HFF-Myc (cell line): ENCODE measurements around the gene STRA6.

ENCODE experiments used
- DNase-seq: peaks from one replicate; pipeline ENCODE4 v3.0.0-alpha.2; 2011; ENCODE audit warnings: low read depth; ENCODE audit errors: extremely low read depth
- H3K4me3 ChIP-seq: replicated peaks from 2 replicates; pipeline ENCODE4 v1.5.1; 2011; ENCODE audit warnings: low read depth, mild to moderate bottlenecking, control low read depth, low read length
- TF ChIP-seq, protein P1 (sequence below): IDR thresholded peaks from 2 replicates; pipeline ENCODE4 v1.5.1; 2012; ENCODE audit warnings: mild to moderate bottlenecking, low read depth, low read length, control low read depth; ENCODE audit errors: missing control alignments

STRA6 gene

DNA sequence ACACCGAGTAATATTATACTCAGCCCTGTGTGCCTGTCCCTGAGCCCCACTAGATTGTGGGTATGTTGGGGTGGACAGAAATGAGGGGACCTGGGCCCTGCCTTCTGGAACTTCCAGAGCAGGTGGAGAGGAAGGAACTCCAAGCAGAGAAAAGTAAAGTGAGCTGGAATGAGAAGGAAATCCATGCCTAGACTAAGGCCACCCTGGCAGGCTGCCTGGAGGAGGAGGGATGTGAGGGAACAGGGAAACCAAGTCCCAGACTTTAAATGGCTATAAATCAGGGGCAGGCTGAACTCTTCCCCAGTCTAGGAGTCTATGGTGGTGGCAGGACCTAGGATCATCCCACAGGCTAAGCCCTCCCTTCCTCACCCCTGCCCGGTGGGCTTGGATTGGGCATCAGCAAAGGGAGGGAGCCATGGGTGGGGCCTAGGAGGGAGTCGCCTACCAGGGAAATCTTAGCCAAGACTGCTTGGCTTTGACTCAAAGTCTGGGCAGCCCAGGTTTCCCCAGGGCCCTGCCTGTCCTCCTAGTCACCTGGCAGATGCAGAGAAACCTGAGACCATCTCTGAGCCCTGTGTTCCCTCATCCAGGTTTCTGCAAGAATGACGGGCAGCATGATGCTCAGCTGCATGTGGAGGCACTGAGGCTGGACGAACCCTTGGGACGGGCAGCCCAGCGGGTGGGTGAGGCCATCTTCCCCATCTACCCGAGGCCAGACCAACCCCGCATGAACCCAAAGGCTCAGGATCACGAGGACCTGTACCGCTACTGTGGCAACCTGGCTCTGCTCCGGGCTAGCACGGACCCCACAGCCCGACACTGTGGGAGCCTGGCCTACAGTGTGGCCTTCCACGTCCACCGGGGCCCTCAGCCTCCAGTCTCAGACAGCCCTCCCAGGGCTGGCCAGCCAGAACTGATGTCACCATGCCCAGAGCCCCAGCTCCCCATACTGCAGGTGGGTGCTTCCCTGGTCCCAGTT lies 15.6 kb upstream of the STRA6 start:
- no peak for DNase-seq
- TF ChIP-seq, protein P1, sequence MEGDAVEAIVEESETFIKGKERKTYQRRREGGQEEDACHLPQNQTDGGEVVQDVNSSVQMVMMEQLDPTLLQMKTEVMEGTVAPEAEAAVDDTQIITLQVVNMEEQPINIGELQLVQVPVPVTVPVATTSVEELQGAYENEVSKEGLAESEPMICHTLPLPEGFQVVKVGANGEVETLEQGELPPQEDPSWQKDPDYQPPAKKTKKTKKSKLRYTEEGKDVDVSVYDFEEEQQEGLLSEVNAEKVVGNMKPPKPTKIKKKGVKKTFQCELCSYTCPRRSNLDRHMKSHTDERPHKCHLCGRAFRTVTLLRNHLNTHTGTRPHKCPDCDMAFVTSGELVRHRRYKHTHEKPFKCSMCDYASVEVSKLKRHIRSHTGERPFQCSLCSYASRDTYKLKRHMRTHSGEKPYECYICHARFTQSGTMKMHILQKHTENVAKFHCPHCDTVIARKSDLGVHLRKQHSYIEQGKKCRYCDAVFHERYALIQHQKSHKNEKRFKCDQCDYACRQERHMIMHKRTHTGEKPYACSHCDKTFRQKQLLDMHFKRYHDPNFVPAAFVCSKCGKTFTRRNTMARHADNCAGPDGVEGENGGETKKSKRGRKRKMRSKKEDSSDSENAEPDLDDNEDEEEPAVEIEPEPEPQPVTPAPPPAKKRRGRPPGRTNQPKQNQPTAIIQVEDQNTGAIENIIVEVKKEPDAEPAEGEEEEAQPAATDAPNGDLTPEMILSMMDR, result no peak
- H3K4me3 ChIP-seq, result no peak overlapping the region

DNA sequence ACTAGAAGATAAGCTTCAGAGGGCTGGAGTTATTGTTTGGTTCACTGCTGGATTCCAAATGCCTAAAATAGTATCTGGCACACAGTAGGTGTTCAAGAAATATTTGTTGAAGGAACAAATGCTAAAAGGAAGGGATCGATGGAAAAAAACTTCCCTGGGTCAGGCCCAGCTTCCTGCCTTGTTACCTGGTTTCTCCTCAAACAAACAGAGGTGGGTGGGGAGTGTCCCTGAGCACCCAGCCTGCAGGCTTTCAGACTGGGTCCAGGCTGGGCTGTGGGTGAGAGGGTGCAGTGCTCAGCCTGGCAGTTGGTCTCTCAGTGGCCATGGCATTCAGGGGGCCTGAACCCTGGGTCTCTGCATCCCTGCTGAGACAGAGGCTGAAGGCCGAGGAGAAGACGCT lies 14.4 kb upstream of the STRA6 start:
- TF ChIP-seq, protein P1, result no peak
- DNase-seq, result no peak
- H3K4me3 ChIP-seq, result no peak overlapping the region

DNA sequence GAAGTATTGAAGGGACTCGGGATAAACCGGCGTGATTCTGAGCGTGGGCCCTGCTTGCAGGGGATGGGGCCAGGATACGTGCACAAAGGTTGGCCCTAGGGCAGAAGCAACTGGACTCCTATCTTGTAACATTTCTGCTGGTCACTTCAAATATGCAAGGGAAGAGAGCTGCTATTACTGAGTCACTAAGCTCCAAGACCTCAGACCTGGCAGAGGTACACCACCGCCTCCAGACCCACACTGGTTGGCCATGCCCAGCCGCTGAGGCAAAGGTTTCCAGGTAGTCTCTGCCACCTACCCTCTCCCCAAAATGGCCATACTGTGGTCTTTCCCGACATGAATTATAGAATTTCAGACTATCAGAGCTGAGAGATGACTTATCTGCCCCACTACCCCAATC lies 13.4 kb upstream of the STRA6 start:
- TF ChIP-seq, protein P1, result no peak
- H3K4me3 ChIP-seq, result no peak overlapping the region
- DNase-seq, result no peak

DNA sequence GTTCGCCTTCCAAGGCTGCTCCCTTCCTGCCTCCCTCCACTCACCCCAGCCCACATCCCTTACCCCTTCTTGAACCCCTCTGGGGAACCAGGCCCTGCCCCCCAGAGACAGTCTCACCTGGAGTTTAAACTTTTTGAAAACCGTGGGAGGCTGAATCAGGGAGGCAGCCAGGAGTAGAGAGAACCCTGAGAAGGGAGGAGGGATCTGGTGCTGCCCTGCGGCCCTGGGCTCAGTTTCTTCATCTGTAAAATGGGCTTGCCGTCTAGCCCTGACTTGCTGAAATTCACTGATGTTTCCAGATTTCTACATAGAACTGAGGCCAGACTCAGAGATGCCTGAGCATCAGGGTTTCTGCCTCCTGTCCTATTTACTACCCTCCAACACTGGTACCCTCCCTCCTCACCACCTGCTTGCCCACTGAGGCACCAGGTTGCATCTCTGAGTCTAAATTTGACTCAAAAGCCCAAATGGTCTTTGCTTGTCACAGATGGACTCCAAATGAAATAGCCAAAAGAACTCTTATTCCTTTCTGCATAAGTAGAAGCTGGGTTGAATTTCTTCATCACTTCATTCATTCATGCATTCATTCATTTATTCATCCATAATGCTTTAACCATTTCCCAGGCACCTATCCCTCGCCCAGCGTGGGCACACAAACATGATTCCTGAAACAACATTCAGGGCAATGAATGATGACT lies 11.9 kb upstream of the STRA6 start:
- no peak for DNase-seq
- TF ChIP-seq, protein P1, result no peak
- no peak overlapping the region for H3K4me3 ChIP-seq

DNA sequence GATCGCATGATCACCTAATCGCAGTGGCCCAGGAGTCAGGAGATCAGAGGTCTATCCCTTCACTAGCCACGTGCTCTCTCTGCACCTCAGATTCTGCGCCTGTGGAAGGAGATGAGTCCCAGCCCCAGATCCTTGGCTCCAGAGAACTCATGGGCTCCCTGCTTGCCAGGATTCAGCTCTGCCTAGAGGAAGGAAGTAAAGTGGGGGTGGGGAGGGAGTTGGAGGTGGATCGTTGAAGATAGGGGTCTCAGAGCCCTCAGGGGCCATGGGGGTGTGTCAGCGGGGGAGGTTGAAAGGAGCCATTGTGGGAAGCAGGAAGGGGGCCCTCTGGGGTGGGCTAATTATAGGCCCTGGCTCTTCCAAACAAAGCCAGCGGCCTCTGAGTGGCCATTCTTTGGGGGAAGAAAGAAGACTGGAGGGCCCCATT lies 11.3 kb upstream of the STRA6 start:
- H3K4me3 ChIP-seq, result no peak overlapping the region
- TF ChIP-seq, protein P1, result no peak
- no peak for DNase-seq

DNA sequence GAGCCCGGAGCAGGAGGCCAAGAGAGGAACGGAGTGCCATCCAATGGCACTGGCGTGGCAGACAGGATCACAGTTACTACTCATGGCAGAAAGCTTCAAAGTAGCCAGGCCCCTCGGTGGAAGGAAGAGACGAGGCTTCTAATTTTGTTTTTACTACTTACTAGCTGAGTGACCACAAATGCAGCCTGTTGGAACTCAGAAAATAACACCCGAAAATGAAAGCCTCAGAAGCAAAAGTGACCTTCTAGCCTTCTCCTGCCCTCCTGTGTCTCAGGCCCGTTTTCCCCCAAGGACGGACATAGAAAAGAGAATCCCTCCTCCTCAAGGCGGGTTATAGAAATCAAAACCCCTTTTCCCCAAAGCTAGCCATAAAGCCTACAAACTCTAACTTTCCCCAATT lies 9.9 kb upstream of the STRA6 start:
- TF ChIP-seq, protein P1, result no peak

More for the DNA sequence above, 9.9 kb upstream of the STRA6 start:
- no peak for DNase-seq
- no peak overlapping the region for H3K4me3 ChIP-seq
